Neural cell (in vitro differentiated cells): Measurements from ENCODE around the gene ZBTB25.

Source experiments
- EP300 ChIP-seq: fragments of 450-650 bp; conservative IDR thresholded peaks from 2 replicates; pipeline ENCODE4 v1.6.1; 2014; ENCODE audit warnings: antibody characterized with exemption, mild to moderate bottlenecking, moderate library complexity; ENCODE audit not compliant: poor library complexity, severe bottlenecking
- TF ChIP-seq, protein P1 (sequence below): fragments of 450-650 bp; IDR thresholded peaks from 2 replicates; pipeline ENCODE4 v1.5.1; 2014; ENCODE audit warnings: antibody characterized with exemption, mild to moderate bottlenecking, moderate library complexity; ENCODE audit not compliant: poor library complexity, severe bottlenecking

DNA sequence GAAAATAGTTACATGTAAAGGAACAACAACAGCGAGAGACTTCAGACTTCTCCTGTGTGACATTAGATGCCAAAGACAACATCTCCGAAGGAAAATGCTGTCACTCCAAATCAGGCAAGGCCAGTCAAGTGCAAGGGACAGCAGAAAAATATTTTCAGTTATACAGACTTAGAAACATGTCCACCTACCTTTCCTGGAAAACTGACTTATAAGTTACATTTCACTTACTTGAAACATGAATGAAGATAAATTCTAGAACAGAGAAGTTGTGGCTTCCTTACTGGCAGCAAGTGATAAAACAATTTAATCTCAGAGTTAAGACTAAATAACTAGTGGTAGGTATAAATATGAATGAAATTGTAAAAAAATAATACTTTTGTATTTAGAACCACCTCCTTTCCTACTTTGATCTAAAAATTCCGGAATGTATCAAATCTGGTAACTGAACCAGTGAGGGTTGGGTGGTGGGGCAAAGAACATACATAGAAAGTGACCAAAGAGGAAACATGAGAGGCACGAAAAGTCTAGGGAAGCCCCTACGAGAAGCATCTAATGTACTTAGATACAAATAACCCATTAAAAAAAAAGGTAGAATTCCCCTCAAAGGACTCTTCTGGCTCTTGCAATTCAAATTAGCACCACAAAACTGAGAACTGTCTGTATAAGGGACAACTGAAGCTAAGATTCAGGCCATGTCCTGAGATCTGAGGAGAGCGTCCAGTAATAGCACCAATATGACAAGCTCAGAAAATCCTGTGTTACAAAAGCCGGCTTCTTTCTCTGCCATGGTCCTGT lies 94.3 kb downstream of the ZBTB25 start:
- TF ChIP-seq, protein P1, sequence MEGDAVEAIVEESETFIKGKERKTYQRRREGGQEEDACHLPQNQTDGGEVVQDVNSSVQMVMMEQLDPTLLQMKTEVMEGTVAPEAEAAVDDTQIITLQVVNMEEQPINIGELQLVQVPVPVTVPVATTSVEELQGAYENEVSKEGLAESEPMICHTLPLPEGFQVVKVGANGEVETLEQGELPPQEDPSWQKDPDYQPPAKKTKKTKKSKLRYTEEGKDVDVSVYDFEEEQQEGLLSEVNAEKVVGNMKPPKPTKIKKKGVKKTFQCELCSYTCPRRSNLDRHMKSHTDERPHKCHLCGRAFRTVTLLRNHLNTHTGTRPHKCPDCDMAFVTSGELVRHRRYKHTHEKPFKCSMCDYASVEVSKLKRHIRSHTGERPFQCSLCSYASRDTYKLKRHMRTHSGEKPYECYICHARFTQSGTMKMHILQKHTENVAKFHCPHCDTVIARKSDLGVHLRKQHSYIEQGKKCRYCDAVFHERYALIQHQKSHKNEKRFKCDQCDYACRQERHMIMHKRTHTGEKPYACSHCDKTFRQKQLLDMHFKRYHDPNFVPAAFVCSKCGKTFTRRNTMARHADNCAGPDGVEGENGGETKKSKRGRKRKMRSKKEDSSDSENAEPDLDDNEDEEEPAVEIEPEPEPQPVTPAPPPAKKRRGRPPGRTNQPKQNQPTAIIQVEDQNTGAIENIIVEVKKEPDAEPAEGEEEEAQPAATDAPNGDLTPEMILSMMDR, result no peak
- TF ChIP-seq EP300, result no peak
